Lung (tissue), 12 donors: ENCODE measurements around the gene ACVR2B. TPM values are rescaled to one million over a fixed set of nuclear protein-coding genes. Genes with fewer than 3 reads are reported as not detected.
"Not testable (repeated sequence)": the region's sequence is repeated elsewhere in the genome, so short reads cannot be mapped to it uniquely, and the experiment has no call there.

Experiments
- ATAC-seq: fragments of 200-7000 bp; cut with Tn5 transposase; one replicate; pipeline ENCODE4 v1.9.1; 2020; ENCODE audit warnings: moderate number of reproducible peaks; ENCODE audit not compliant: insufficient read depth, low FRiP score
- DNase-seq, 3 donors: peaks; one replicate each; pipeline ENCODE4 v3.0.0-alpha.2; 2013 to 2017
- H3K27ac ChIP-seq, 2 donors: one replicate each; pipeline ENCODE4 v1.5.1; 2013; ENCODE audit warnings: mild to moderate bottlenecking in 2 of 2, moderate library complexity in 2 of 2, control low read depth in 1 of 2, inconsistent platforms in 1 of 2, low read depth in 1 of 2, low read length in 1 of 2
- H3K27me3 ChIP-seq, 3 donors: one replicate each; pipeline ENCODE4 v1.5.1; 2013; ENCODE audit warnings: low read length in 2 of 3; ENCODE audit not compliant: control insufficient read depth in 3 of 3, insufficient read depth in 3 of 3
- H3K36me3 ChIP-seq, 4 donors: one replicate each; pipeline ENCODE4 v1.5.1; 2013; ENCODE audit warnings: low read length in 4 of 4, mild to moderate bottlenecking in 1 of 4, moderate library complexity in 1 of 4; ENCODE audit not compliant: control insufficient read depth in 4 of 4, insufficient read depth in 4 of 4
- H3K4me1 ChIP-seq, 5 donors: one replicate each; pipeline ENCODE4 v1.5.1; 2013; ENCODE audit warnings: low read length in 5 of 5, mild to moderate bottlenecking in 2 of 5, moderate library complexity in 1 of 5; ENCODE audit not compliant: control insufficient read depth in 5 of 5, insufficient read depth in 5 of 5
- H3K4me3 ChIP-seq: one replicate; pipeline ENCODE4 v1.5.1; 2013; ENCODE audit warnings: mild to moderate bottlenecking, control low read depth, moderate library complexity
- H3K9ac ChIP-seq, 2 donors: one replicate each; pipeline ENCODE4 v1.5.1; 2013; ENCODE audit warnings: low read length in 2 of 2, control low read depth in 1 of 2; ENCODE audit not compliant: insufficient read depth in 1 of 2
- H3K9me3 ChIP-seq, 4 donors: one replicate each; pipeline ENCODE4 v1.5.1; 2013; ENCODE audit warnings: low read length in 3 of 4, mild to moderate bottlenecking in 1 of 4, moderate library complexity in 1 of 4; ENCODE audit not compliant: control insufficient read depth in 4 of 4, insufficient read depth in 3 of 4
- WGBS, 2 donors: extraction: QIAGEN DNeasy Blood & Tissue Kit; methylation state at CpG; one replicate each; pipeline ENCODE4 v1.1.7; 2013; 5-methylcytosine and 5-hydroxymethylcytosine counted together
- polyA plus RNA-seq, 2 donors: library from polyadenylated mRNA; stranded (reverse); fragments of 200-250 nt; gene quantifications; one replicate each; pipeline ENCODE4 v1.2.1, GENCODE V29; 2013
- total RNA-seq, 2 donors: library from RNA; depleted of rRNA in 1 of 2; stranded (reverse); fragments of >200 nt in 1 of 2; gene quantifications; one replicate each; pipeline ENCODE4 v1.2.1, GENCODE V29; 2014 to 2021
- TF ChIP-seq, protein P1 (sequence below): IDR thresholded peaks from 2 replicates; pipeline ENCODE4 v1.5.1; 2012; ENCODE audit warnings: mild to moderate bottlenecking; ENCODE audit errors: control extremely low read depth, extremely low read depth
- donor health status: control.
- donor health status: control.
- donor health status: Bipolar disorder and iron deficiency.
- donor health status: healthy.
- donor health status: DM: yes; HTN: yes; CAD: no.

ACVR2B gene
- total and polyA plus RNA-seq, 4 donors = 0.80 to 16.0 (median 3.5) TPM

- Histone ChIP-seq H3K27me3 (no peaks in the 10 kb centered on the region), H3K9ac (no peak overlapping the region), H3K4me3 (no peak overlapping the region), H3K4me1 (no peaks in the 10 kb centered on the region), H3K9me3 (no peaks in the 10 kb centered on the region), H3K36me3 (no peaks in the 10 kb centered on the region), H3K27ac (no peak overlapping the region)
- WGBS, 2 donors = 82 to 89% methylated on average over 7 of the region's 7 CpGs
- TF ChIP-seq, protein P1, sequence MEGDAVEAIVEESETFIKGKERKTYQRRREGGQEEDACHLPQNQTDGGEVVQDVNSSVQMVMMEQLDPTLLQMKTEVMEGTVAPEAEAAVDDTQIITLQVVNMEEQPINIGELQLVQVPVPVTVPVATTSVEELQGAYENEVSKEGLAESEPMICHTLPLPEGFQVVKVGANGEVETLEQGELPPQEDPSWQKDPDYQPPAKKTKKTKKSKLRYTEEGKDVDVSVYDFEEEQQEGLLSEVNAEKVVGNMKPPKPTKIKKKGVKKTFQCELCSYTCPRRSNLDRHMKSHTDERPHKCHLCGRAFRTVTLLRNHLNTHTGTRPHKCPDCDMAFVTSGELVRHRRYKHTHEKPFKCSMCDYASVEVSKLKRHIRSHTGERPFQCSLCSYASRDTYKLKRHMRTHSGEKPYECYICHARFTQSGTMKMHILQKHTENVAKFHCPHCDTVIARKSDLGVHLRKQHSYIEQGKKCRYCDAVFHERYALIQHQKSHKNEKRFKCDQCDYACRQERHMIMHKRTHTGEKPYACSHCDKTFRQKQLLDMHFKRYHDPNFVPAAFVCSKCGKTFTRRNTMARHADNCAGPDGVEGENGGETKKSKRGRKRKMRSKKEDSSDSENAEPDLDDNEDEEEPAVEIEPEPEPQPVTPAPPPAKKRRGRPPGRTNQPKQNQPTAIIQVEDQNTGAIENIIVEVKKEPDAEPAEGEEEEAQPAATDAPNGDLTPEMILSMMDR = no peak
- DNase-seq = no peak
- no peak for ATAC-seq
These were observed 31.9 kb upstream of the ACVR2B start for GRCh38 chr3:38421679-38422336.

GRCh38 chr3:38426798-38427426, 26.8 kb upstream of the ACVR2B start:
- WGBS, 2 donors = 47 to 67% methylated on average over 6 of the region's 6 CpGs
- H3K9ac ChIP-seq, H3K9me3 ChIP-seq, ATAC-seq, H3K36me3 ChIP-seq, H3K27me3 ChIP-seq, DNase-seq, H3K27ac ChIP-seq, H3K4me1 ChIP-seq, H3K4me3 ChIP-seq: not testable (repeated sequence)

DNA sequence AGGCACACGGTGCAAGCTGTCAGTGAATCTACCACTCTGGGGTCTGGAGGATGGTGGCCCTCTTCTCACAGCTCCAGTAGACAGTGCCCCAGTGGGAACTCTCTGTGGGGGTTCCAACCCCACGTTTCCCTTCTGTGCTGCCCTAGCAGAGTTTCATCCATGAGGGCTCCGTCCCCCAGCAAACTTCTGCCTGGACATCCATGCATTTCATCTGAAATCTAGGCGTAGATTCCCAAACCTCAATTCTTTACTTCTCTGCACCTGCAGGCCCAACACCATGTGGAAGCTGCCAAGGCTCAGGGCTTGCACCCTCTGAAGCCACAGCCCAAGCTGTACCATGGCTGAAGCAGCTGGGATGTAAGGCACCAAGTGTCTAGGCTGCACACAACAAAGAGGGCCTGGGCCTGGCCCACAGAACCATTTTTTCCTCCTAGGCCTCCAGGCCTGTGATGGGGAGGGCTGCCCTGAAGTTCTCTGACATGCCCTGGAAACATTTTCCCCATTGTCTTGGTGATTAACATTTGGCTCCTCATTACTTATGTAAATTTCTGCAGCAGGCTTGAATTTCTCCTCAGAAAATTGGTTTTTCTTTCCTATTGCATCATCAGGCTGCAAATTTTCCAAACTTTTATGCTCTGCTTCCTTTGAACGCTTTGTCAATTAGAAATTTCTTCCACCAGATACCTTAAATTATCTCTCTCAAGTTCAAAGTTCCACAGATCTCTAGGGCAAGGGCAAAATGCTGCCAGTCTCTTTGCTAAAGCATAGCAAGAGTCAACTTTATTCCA, 20.6 kb upstream of the ACVR2B start:
- H3K9ac ChIP-seq, H3K4me3 ChIP-seq, H3K27me3 ChIP-seq, H3K4me1 ChIP-seq, H3K9me3 ChIP-seq, H3K27ac ChIP-seq, H3K36me3 ChIP-seq, ATAC-seq: not testable (repeated sequence)
- DNase-seq = peak in 1 of 3 donors; percentile 4
- 93 to 96% methylated on average over 5 of the region's 5 CpGs for WGBS, 2 donors

GRCh38 chr3:38433661-38434060, 20.0 kb upstream of the ACVR2B start:
- not testable (repeated sequence) for H3K36me3 ChIP-seq, H3K27ac ChIP-seq, H3K27me3 ChIP-seq, DNase-seq, H3K9ac ChIP-seq, H3K9me3 ChIP-seq, ATAC-seq, H3K4me1 ChIP-seq, H3K4me3 ChIP-seq
- WGBS, 2 donors = 78 to 80% methylated on average over 2 of the region's 2 CpGs

DNA sequence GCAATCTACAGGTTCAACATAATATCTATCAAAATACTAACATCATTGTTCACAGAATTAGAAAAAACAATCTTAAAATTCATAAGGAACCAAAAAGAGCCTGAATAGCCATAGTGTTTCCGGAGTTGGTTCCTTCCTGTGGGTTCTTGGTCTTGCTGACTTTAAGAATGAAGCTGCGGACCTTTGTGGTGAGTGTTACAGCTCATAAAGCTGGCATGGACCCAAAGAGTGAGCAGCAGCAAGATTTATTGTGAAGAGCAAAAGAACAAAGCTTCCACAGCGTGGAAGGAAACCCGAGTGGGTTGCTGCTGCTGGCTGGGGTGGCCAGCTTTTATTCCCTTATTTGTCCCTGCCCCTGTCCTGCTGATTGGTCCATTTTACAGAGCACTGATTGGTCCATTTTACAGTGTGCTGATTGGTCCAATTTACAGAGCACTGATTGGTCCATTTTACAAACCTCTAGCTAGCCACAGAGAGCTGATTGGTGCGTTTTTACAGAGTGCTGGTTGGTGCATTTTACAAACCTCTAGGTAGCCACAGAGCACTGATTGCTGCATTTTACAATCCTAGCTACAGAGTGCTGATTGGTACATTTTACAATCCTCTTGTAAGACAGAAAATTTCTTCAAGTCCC, 15.1 kb upstream of the ACVR2B start:
- H3K27ac ChIP-seq, ATAC-seq, H3K36me3 ChIP-seq, DNase-seq, H3K4me1 ChIP-seq, H3K27me3 ChIP-seq, H3K4me3 ChIP-seq, H3K9me3 ChIP-seq, H3K9ac ChIP-seq: not testable (repeated sequence)
- WGBS, 2 donors = 26 to 52% methylated on average over 5 of the region's 5 CpGs

- H3K9ac ChIP-seq, H3K4me3 ChIP-seq, H3K27me3 ChIP-seq, H3K4me1 ChIP-seq, H3K36me3 ChIP-seq, DNase-seq, ATAC-seq, H3K27ac ChIP-seq, H3K9me3 ChIP-seq: not testable (repeated sequence)
- WGBS, 2 donors = 80 to 96% methylated on average over 4 of the region's 4 CpGs
These were observed 10.5 kb upstream of the ACVR2B start for GRCh38 chr3:38443205-38443604.
